ENCODE results near the gene PRKRA.
A peak's percentile ranks its signal among the peaks of the same experiment; 100 is the strongest.
"Not testable (repeated sequence)": the region's sequence is repeated elsewhere in the genome, so short reads cannot be mapped to it uniquely, and the experiment has no call there.

Gene PRKRA

DNA sequence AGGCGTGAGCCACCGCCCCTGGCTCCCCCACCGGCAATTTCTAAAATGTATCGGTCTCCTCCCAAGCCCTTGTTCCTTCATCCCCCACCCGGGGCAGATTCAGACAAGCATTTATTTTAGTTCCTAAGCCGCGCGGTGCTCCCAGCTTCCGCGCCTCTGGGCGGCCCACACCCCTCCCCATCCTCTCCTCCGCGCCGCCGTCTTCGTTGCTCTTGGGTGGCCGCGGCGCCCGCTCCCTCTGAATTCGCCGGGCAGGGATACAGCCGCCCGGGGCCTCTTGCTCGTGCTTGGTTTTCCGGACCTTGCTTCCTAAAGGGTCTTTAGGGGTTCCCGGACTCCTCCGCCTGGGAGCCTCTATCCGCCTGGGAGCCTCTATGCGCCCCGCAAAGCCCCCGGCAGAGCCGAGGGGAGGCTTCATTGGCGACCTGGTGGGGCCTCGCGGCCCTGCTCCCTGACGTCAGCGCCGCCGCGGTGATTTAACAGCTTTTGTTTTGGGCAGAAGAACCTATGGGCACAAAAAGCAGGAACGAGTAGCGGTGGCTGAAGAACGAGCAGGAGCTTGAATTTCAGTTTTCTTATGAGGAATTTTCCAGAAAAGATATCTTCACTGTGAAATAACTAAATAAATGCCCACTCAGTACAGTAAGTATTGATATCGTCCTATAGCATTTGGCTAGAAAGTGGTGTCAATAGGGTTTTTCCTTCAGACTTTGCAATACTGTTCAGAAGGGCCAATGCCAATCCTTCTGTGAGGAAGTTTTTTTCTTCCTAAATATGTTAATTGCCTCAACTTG is 37.3 kb downstream of the PRKRA start:
- peak; percentile 77 to 86 for DNase-seq

- not testable (repeated sequence) for DNase-seq
Observed at GRCh38 chr2:178412453-178412852, 38.5 kb downstream of the PRKRA start.

- no peak for DNase-seq
Observed at GRCh38 chr2:178412047-178412446, 38.9 kb downstream of the PRKRA start.

DNA sequence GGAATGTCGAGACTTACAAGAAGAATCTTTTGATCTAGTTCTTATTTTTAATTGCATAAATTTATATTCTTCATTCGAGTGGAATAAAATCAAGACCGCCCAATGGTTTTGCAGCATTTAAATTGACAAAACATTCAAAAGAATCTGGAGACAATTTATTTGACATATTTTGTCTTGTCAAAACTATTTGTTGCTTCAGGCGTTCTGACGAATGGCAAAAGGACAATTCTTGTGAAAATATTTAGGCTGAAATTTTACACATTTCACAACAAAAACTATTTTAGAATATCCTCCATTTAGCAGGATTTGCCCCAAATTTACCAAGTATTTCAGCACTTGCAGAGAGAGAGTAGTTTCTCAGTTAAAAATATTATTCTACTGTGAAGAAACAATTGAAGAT is 41.7 kb downstream of the PRKRA start:
- DNase-seq = no peak

DNA sequence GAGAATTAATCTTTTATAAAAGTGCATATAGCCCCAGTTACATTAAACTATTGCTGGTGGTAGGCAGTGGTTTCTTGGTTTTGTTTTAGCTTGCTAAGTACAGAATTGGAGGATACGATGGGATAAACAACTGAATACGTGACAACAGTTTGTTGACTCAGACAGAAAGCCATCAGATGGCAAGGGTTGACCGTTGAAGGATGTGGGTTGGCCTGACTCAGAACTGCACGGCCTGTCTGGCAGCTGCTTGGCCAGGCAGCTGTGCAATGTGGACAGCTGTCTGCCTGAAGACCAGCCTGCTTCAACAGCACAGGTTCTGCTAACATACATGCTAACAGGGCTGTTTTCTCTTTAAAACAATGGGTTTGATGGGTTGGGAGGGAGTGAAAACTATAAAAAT is 46.6 kb downstream of the PRKRA start:
- peak in 1 of 2 experiments; percentile 42 for DNase-seq

GRCh38 chr2:178403671-178404306 is 47.2 kb downstream of the PRKRA start:
- DNase-seq = no peak

DNA sequence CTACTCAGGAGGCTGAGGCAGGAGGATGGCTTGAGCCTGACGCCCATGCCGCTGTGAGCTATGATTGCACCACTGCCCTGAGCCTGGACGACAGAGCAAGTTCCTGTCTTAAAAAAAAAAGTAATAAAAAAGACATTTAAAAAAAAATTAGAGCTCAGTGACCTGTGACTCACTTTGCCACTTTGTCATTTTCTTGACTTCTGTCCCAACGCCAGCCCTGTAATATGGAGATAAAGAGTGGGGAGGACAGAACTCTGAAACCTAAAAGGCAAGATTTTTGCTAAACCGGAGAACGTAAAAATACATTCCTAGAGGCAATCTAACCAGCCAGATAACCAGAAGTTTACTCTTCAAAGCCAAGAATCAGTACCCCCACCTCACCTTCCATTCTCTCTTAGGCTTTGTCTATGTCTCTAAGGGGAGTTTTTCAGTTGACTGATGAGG is 49.0 kb downstream of the PRKRA start:
- DNase-seq = no peak

GRCh38 chr2:178397002-178397605 is 53.9 kb downstream of the PRKRA start:
- DNase-seq = peak; percentile 16 to 65

GRCh38 chr2:178395941-178396570 is 54.9 kb downstream of the PRKRA start:
- DNase-seq = no peak

- no peak for DNase-seq
Observed at GRCh38 chr2:178395295-178395694, 55.7 kb downstream of the PRKRA start.

- DNase-seq = no peak
Observed at GRCh38 chr2:178394859-178395258, 56.1 kb downstream of the PRKRA start.

- DNase-seq = no peak
Observed at GRCh38 chr2:178392215-178392614, 58.8 kb downstream of the PRKRA start.

DNA sequence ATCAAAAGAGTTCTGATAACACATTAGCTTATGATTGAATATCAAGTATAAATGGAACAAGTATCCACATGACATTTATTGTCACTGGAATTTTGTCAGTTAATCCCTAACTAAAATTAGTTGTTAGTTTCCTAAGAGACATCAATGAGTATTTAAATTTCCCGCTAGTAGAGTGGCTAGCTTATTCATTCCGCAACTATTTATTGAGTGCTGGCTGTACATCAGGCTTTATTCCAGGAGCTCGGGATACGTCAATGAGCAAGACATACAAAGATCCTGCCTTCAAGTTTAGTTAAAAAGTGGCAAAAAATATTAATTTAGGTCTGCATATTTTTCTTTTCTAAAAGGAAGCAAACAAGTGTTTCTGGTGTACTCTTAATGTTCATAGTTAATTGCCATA is 59.3 kb downstream of the PRKRA start:
- no peak for DNase-seq

- no peak for DNase-seq
Observed at GRCh38 chr2:178388287-178388686, 62.7 kb downstream of the PRKRA start.

GRCh38 chr2:178386986-178387597 is 63.9 kb downstream of the PRKRA start:
- DNase-seq = no peak

DNA sequence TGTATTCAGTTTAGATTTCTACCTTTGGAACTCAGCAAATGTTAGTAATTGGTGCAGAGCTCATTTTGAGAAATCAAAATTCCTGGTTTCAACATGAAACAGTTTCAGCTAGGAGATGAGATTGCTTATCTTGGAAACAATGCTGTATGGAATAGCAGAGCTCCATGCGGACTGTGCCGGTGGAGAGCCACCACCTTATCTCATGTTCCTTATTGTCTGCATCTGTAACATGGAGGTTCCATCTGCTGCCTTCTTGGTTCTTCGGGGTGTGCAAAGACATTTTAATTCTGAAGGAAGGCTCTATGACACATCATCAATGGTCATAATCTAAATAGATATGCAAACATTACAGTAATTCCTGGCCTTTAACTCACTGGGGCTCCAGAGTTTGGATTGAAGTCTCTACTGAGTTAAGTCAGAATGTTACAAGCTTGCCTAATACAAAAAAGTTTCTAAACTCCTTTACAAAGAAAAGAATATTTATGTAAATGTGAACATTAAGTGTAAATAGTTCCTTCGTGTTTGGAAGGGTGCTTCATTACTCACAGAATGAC is 65.3 kb downstream of the PRKRA start:
- no peak for DNase-seq

GRCh38 chr2:178383718-178384117 is 67.3 kb downstream of the PRKRA start:
- no peak for DNase-seq

Measured in NCI-H526 (cell line).